ENCODE results near the gene ABR.
"Not testable (repeated sequence)": the region's sequence is repeated elsewhere in the genome, so short reads cannot be mapped to it uniquely, and the experiment has no call there.

Gene ABR

DNA sequence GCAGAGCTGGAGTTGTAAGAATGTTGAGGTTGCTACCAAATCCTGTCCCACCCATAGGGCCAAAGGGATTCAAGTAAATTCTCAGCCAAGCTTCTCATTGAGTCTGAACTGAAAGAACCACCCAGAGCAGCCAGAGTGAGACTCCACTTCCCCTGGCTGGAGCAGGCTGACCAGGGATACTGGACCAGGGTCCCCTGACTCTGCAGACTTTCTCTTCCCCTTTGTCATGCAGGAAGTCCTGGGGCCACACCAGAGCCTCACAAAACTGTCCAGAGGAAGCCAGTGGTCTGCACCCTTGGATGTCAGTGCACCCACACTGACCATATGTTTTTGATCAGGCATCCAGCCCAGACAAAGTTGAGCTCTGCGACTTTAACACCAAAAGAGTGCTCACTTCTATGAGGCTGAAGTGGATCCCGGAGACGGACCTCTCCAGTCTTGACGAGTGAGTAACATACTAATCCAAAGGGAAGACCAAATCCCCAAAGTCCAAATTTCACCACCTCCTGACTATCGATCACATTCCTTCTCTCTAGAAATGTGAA lies 204.3 kb downstream of the ABR start:
- DNase-seq: no peak

DNA sequence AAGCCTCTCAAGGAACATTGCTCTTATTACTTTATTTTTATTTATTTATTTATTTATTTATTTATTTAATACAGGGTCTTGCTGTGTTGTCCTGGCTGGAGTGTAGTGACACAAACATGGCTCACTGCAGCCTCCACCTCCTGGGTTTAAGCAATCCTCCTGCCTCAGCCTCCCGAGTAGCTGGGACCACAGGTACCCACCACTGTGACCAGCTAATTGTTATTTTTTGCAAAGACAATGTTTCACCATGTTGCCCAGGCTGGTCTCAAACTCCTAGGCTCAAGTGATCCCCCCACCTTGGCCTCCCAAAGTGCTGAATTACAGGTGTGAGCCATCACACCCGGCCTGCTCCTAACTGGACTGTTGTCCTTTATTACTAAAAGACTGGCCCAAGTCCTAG lies 205.0 kb downstream of the ABR start:
- DNase-seq: not testable (repeated sequence)

DNA sequence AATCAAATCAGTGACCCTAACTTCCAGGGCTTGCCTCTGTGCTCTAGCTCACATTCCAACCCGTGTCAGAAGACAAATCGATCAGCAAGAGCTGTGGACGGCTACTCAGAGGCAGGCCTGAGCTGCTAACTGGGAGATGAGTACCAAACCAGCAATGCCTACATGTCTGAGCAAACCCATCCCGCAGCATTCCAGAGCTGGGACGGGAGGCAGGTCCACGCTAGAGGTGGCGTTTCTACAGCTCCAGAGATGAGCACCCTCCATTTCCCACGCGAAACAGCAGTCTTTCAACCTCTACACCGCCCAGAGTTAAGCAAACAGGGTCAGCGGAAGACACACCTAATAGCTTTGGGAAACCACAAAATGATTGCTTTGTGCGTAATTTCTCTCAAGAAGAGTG lies 206.7 kb downstream of the ABR start:
- no peak for DNase-seq

DNA sequence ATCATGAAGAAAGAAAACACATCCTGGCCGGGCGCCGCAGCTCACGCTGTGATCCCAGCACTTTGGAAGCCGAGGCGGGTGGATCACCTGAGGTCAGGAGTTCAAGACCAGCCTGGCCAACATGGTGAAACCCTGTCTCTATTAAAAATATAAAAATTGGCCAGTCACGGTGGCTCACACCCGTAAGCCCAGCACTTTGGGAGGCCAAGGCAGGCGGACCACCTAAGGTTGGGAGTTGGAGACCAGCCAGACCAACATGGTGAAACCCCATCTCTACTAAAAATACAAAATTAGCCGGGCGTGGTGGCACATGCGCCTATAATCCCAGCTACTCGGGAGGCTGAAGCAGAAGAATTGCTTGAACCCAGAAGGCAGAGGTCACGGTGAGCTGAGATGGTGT lies 207.9 kb downstream of the ABR start:
- DNase-seq: not testable (repeated sequence)

DNA sequence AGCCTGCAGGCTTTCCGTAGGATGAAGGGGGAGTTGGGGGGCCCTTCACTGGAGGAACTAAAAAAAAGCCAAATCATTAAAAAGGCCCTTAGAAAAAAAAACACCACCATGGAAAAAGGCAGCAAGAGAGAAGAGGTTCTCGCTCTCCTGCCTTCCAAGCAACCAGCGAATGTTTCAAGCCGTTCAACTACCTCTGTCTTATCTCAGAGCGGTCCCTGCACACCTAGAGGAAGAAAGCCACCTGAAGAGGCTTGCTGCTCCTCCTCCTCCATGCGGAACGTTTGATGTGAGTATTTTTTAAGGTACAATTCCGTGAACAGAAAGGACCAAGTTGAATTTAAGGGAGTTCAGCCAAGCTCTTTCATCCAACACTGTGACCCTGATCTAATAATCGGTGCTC lies 209.4 kb downstream of the ABR start:
- no peak for DNase-seq

DNA sequence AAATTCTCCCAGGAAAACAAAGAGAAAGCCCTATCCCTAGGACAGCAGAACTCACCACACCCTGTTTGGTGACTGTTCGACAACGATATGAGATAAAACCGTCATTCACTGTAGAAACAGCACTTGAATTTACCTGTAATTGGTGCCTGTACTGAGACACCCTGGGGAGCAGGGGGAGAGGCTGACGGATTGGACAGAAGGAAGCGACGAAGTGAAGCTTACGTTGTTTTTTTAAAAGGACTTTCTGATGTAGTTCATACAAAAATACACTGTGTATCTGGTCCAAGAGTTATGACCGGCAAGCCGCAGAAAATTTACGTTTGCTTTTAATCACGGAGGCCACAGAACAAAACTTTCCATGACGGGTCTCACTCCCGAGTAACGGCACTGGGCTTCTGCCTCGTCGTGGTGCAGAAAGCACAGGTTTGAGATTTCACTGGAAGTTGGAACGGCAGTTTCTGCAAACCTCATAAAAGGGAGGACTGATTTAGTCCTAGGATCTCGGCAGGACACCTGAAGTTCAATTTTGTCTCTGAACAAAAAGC lies 209.9 kb downstream of the ABR start:
- DNase-seq: no peak

DNA sequence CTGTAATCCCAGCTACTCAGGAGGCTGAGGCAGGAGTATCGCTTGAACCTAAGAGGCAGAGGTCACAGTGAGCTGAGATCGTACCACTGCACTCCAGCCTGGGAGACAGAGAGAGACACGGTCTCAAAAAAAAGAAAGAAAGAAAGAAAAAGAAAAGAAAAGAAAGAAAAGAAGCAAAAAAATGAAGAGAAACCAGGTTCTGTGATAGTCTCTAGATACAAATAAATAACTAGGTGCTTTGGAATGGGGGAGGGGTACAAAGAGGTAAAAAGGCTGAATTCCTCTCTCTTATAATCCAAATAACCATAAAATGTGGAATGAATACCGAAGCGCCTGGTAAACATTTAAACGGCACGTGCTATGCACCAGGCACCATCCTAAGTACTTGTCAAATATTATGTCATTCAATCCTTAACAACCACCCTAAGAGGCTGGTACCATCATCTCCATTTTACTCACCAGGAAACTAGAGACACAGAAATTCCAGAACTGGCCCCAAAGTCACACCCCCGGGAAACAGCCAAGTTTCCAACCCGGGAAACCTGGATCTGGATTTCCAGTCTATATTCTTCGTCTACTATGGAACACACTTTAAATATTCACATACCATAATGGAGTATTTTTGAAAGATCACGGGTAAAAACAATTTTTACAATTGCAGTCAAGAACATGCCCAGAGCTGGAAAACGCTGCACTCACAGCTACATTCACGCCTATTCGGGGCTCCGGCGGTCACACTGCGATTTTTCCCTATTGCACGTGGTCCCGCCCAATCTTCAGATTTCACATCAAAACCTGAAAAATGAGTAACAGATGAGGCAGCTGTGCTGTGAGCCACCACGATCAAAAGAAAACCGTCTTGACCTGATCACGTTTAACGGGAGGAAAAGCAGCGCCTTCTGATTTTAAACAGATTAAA lies 210.7 kb downstream of the ABR start:
- no peak for DNase-seq

DNA sequence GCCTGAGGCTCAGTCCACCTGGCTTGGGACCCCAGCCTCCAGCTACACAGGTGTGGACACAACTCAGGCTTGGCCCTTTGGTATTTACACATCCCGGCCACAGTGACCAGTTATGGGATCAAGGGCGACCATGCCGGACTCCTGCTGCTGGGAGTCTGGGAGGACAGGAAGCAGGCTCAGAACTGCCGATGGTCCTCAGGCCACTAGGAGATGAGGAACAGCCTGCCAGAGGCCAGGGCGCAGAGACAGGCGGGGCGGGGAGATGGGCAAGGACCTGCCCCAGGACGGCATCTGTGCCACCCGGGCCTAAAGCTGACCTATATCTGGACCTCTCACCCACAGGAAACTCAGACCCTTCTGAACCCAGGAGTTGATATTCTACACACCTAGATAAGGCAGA lies 212.7 kb downstream of the ABR start:
- DNase-seq: no peak

DNA sequence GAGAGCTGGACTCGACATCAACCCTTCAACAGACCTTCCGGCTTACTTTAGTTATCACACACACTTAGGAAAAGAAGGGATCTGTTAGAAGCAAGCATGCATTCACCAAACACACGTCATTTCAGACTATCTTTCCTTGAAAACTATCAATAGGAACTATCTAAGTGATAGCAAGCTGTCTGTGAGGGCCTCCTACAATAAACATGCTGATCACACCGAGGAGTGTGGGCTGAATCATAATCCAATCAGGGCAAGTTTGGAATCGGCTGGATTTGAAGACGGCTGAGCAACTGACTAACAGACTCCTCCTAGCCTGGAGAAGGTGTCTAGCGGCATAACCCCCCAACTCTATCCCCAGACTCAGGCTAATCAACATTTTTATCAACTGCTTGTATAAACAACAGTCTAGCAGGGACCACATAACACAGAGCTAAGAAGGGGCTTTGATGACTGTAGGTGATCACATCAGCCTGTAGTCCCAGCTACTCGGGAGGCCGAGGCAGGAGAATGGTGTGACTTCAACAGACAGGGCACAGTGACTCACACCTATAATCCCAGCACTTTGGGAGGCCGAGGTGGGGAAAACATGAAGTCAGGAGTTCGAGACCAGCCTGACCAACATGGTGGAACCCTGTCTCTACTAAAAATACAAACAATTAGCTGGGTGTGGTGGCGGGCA lies 214.3 kb downstream of the ABR start:
- no peak for DNase-seq

DNA sequence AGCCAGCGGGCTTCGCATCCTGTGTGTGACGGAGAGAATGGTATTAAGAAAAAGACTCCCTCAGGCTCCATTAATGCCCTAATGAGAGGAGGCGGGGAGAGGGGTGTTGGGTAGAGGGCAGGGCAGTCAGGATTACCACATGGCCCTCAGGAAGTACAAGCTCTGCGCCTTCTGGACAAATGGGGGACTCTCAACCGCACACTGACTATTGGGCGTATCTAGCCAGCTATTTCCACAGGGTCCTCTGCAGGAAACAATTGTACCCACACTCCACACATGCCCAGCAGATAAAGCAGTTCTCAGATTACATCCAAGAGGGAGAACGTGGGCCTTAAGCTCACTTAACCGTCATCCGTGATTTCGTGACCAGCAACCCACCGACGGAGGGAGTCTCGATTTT lies 214.9 kb downstream of the ABR start:
- no peak for DNase-seq

DNA sequence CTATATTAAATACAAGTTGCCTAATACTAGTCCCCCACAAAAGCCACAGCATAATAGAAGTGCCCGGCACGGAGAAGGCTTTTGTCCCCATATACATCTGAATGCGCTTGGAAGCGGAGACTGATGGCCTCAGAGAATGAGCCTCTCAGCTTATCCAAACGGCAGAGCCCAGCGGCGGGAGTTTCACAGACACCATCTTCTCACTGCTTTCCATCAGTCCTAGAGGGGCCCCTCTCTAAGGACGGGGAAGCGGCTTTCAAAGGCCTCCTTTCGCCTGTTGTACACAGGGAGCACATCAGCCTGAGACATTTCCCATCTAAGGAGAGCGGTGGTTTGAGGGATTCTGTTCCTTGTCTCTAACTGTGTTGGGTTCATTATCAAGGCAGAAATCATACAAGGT lies 217.1 kb downstream of the ABR start:
- DNase-seq: no peak

DNA sequence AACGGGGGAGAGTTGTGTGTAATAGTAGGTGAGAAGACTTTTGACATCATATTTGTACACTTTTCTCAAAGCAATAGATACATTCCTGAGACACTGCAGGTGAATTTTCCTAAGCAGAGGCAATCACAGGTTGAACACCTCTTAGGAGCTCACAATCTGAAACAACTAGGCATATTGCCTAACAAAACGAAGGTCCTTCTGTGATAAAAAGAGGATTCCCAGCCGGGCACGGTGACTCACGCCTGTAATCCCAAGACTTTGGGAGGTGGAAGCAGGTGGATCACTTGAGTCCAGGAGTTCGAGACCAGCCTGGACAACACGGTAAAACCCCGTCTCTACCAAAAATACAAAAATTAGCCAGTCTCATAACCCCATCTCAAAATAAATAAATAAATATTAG lies 217.6 kb downstream of the ABR start:
- no peak for DNase-seq

DNA sequence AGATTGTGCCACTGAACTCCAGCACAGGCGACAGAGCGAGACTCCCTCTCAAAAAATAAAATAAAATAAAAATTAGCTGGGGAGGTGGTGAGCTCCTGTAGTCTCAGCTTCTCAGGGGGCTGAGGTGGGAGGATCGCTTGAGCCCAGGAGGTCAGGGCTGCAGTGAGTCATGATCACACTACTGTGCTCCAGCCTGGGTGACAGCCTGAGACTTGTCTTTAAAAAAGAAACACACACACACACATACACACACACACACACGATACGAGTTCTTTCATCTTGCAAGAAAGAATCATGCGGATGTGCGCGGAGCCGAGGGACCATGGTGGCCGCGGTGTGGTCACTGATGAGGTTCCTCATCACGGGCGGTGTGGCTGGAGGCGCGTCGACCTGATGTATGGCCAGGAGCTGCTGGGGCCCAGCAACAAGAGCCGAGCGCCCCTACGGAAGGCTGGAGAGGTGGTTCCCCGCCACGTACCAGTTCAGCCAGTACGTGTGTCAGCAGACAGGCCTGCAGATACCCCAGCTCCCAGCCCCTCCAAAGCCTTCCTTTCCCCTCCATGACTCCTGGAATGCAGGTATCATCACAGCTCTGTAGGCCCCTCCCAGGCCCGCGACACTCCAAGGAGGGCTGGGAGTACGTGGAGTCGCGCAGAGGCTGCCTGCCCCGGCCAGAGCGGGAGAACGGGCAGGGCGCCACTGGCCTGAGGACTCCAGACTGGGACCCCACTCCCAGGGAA lies 220.9 kb downstream of the ABR start:
- DNase-seq: no peak

DNA sequence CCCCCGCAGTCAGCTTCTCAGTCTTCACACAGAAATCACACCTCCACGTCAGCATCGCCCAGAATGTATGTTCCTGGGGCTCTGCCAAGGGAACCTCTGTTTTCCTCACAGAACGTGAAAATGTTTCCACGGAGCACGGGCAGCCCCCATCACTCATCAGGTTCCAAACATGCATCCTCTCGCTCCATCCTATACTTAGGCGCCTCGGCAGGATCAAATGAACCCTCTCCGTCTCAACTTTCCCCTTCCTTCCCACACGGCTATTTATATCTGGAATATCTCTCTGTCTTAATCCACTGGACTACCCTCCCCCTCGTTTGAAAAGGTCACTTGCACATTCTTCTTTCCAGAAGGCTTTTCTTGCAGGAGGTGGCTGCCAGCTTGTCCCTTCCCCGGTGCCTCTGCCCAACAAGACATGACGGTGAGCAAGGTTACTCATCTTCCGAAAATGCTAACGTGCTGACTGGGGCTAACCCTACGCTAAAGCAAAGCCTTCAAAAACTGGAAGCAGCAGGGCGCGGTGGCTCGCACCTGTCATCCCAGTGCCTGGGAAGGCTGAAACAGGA lies 221.8 kb downstream of the ABR start:
- no peak for DNase-seq

DNA sequence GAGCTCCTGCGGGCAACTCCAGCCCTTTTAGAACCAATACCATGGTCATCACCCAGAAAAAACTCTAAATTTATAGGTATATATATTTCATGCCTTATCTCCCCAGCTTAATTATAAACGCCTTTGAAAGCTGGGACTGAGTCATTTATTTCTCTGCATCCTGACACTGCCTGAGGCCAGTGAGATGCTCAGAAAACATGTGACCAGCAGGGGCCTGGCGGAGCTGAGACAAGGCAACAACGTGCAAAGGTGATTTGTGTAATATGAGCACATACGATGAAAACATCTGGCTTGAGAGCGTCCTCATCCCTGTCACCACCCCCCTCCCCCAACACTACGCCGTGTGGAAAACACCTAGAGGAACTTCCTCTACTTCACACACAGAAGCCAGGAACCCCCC lies 222.9 kb downstream of the ABR start:
- DNase-seq: no peak

DNA sequence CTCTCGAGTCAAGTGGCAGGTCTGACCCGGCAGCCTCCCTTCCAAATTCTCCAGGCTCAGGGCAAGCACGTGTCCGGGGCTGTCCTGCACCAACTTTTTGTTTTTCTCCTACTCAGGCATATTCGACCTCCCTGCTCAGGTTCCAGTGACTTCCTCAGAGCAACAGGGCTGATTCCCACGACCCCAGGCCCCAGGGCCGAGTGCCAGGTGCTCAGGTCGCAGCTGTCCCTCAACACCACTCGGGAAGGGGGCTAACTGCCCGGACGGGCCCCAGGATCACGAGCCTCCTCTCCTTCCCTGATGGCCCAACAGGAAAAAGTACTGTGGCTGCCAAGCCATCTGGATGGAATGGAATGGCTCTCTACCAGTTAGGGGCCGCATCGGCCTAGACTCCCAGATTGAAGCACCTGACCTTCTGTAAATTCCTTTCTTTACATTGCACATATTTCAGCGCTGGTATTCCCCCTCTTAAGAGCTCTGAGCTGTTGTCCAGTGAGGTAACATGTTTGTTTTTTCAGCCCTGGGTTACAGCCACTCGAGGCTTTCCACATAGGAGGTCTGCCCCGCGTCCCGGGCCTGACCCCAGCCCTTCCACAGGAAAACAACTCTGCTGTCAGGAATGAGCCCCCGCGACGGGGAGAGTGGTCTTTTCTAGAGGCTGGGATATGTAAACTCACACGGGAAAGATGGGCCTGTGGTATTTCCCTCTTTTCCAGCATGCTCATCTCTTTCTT lies 225.2 kb downstream of the ABR start:
- no peak for DNase-seq

DNA sequence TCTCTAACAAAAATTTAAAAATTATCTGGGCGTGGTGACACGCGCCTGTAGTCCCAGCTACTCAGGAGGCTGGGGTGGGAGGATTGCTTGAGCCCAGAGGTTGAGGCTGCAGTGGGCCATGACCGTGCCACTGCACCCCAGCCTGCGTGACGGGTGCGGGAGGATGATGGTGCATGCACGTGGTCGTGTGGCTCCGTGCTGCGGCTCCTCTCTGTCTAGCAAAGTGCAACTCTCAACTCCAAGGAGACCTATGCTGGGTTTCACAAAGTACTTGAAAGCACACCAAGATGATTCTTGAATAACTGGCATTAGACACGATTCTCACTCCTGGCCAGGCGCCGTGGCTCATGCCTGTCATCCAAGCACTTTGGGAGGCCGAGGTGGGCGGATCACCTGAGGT lies 226.0 kb downstream of the ABR start:
- DNase-seq: no peak

Measured in SW 1271 (cell line).